Activated CD4-positive, alpha-beta T cell treated with anti-CD3 and anti-CD28 coated beads, Interleukin-2, amount 50 U/mL, for 1 hour (primary cell): ENCODE results near the gene SPATA13.

Experiments used
- DNase-seq: peaks from one replicate; pipeline ENCODE4 v3.0.0-alpha.2; 2020

The SPATA13 gene

DNA sequence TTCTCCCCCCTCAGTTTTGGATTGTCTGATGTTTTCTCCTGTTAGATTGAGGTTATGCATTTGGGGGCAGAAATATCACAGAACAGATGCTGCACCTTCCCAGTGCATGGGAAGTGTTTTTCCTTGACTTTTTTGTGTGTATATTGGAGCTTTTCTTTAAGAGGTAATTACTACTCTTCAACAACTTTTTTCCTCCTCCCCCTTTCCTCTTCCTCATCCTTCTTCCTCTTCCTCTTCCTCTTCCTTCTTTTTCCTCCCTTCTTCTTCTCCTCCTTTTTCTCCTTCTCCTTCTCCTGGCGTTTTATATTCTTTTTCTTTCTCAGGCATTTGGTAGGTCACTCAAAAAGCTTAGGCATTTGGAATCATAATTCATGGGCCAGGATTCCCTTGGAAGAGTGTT lies 18.1 kb upstream of the SPATA13 start:
- DNase-seq: no peak

DNA sequence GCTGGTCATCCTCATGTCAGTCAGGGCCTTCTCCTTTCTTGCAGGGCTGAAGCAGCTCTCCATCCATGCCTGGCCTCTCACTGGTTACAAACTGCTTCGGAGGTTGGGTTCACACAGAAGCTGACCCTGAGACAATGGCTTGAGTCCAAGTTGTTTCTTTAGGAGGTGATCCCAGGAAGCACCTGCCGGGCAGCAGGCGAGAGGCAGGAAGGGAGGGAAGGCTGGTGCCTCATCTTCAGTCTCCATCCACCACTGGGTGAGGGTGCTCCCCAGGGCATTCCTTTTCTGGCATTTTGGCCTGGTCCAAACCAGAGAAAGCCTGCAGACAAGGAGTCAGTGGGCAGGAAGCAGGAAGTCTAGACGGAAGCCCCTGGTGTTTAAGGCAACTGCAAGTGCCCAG lies 17.6 kb upstream of the SPATA13 start:
- no peak for DNase-seq

DNA sequence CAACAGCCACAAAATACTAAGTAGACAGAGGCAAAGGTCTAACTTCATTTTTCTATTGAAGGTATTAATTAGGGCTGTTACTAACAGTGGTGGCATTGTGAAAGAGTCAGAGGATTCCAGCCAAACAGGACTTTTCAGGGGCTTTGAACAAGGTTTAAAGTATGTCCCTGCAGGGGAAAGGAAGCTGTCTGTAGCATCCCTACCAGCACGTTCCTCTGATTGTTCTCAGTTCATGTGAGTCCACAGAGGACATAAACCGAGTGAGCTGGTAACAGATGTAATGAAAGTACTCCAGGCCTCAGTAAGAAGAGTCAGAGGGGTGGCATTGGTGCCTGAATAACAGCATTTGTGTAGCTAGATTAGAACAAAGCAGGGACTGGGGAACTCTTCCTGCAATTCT lies 15.3 kb upstream of the SPATA13 start:
- DNase-seq: no peak

DNA sequence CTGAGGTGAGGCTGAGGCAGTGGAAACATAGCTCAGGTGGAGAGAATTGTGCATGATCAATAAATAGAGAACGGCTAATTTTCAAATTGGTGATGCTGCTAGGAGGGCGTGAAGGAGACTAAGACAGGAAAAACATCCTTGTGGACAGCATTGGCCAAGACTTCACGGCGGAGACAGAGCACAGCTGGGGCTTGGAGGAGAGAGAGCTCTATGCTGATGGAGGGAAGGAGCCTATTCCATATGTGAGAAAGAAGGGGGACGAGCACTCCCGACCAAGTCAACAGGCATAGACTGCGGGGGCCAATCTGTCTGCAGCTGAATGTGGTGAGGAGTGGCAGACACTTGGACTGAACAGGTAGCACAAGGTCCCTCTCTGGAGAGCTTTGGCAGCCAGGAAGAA lies 14.8 kb upstream of the SPATA13 start:
- DNase-seq: no peak

DNA sequence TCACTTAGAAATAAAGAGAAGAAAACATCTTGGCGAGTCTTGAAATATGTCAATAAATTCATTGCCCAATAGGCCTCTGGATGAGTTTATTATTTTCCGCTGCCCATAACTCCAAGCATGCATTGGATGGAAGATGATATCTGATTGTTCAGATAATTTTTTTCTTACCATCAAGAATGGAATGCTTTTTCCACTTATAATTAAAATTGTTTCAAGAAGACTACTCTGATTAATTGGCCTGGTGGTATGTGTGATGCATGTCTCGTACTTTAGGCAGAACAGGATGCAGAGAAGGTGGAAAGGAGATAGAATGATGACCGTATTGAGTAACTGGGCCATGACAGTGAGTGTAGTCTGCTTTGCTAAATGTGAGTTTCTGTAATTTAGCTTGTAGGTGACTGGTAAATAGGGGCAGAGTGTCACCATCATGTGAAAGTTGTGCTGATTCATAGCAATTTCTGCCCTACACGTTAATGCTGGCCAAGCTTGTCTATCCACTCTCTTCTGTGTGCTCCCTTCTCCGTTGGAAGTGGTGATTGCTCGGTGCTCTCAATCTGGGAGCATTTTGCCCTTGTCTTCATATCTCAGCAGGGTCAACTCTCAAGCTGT lies 13.5 kb upstream of the SPATA13 start:
- DNase-seq: no peak

DNA sequence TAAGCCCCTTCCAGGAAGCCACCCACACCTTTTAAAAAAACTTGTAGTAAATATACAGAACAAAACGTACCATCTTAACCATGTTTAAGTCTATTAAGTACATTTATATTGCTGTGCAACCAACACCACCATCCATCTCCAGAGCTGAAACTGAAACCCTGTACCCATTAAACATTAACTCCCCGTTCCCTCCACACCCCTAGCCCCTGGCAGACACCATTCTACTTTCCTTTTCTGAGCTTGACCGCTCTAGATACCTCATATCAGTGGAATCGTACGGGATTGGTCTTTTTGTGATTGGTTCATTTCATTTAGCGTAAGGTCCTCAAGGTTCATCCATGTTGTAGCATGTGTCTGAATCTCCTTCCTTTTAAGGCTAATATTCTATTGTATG lies 13.0 kb upstream of the SPATA13 start:
- DNase-seq: no peak

DNA sequence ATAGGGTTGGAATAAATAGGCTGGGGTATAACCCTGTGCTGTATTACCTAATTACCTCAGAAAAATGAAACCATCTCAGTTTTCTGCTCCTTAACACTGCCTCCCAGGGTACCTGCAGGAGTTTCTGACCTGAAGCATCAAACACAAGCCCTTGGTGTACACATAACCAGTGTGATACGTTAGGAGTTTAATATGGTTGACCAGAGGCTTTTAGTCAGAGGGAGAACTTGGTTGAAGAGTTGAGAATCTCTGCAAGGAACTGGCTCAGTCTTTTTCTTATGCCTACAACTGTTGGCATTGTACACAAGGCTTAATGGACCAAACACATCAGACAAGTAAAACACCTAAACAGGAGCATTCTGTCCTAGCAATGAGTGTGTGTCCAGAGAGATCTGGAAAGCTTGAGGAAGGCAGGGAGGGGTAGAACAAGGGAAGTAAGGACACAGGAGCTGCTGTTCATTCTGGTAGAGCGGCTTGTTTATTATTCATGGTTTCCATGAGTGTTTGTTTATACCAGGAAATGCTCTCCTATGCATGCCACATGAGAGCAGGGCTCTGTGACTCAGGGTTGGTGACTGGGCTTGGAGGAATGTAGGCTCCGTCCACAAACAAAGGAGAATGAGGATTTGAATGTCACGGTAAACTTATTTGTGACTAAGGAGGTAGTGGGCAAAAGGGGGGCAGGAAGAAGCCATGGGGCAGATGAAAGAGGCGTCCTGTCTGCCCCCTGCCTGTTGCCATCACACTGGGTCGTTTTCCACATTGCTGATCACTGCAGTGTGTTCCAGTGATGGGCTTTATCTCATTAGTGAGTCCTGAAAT lies 11.9 kb upstream of the SPATA13 start:
- DNase-seq: no peak

DNA sequence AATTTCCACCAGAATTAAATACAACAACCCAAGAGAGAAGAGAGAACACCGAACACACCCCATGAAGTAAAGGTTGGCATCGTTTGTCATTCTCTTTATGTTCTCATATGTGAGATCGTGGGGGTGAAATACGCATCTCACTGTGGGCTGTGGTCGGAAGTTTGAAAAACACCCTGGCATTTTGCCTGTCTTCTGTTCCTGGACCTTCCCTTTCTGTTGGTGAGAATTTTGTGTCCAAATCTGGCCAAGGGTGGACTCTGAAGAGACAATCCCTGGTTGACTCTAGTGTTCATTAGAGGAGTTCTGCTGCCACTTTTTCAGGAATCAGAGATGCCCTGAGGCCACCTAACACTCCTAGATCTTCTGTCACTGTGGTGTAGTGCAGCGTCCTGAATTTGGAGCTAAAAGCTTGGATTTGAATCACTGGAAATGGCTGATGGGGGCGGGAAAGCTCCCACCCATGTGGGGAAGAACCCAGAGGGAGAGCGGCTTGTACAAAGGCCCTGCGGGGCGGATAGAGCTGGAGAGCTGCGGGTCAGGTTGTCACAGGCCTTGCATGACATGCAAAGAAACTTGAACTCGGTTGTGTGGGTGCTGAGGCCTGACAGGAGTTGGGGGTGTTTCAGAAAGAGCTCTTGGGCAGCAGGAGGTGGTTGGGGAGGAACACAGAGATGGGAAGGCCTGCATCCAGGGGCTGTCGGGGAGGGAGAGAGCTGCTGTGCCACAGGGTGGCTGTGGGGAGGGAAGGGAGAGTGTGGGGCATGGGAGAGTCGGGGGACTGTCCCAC lies 11.1 kb upstream of the SPATA13 start:
- no peak for DNase-seq

DNA sequence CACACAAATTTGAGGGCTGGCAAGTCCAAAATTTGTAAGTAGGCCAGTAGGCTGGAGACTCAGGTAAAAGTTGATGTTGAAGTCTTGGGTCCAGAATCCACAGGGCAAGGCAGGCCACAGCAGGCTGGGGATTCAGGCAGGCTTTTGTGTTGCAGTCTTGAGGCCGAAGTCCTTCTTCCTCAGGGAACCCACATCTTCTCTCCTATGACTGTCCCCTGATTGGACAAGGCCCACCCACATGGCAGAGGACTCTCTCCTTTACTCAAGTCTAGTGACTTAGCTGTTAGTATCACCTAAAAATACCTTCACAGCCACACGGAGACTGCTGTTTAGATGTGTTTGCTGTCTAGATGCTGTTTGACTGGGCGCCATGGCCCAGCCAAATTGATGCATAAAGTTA lies 9.9 kb upstream of the SPATA13 start:
- DNase-seq: no peak

DNA sequence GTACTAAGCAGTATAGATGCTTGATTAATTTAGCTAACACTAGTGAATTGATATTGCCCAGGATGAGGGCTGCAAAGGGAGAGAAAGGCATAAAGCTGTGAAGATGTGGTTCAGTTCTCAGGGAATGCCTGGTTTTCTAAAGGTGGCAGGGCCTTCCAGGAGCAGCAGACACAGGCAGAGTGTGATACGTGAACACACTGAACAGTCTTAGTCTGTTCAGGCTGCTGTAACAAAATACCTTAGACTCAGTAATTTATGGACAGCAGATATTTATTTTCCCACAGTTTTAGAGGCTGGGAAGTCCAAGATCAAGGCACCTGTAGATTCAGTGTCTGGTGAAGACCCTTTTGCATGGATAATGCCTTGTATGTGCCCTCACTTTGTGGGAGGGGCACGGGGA lies 8.7 kb upstream of the SPATA13 start:
- DNase-seq: no peak

DNA sequence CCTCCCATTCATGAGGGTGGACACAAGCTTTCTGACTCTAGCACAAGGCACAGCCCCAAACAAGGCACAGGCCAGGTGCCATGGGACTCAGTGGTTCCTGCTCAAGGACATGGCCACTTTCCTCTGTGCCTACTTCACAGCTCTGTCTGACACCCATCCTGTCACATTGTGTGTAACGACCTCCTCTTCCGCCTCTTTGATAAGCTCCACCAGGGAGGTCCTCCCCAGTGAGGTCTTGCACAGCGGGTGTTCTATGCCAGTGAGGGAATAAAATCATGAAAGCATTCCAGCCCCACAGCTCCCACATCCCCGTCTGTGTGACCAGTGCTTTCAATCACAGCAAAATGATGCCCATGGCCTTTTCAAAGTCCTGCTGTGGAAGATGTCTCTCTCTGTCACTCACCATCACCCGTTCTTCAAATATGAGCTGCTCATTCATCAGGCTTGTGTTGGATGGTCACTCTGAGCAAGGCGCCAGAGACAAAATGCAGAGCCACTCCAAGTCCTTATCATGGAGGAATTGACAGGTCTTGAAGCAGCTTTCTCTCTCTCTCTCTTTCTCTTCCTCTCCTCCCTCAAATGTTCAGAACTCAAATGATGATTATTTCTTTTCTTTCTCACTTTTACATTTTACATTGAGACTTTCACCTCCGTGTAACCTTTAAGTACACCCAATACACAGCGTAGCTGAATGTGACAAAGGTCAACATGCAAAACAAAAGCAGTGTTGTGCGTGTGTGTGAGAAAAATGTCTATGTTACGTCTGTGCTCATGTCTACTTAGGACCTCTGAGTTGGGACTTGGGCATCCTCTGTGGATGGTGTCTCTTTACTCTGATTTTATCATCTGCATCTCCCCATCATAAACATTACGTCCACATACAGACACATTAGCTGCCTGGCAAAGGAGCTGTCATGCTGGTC lies 8.0 kb upstream of the SPATA13 start:
- DNase-seq: no peak

DNA sequence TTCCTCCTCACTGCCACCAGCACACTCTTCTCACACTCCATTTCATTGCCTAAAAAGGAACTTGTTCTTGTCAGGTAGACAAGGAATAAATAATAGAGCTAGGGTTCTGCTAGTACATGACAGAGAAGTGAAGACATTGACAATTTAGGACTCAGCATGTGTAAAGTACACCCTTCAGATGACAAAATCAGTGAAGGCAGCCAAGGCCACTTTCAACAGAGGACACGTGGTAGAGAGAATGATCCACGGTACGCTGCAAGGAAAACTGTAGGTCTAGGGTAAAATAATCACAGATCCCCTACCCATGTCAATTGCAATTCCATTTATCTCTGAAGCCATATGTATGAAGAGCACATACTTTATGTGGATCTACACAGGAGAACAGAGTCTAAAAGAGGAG lies 7.2 kb upstream of the SPATA13 start:
- DNase-seq: no peak

DNA sequence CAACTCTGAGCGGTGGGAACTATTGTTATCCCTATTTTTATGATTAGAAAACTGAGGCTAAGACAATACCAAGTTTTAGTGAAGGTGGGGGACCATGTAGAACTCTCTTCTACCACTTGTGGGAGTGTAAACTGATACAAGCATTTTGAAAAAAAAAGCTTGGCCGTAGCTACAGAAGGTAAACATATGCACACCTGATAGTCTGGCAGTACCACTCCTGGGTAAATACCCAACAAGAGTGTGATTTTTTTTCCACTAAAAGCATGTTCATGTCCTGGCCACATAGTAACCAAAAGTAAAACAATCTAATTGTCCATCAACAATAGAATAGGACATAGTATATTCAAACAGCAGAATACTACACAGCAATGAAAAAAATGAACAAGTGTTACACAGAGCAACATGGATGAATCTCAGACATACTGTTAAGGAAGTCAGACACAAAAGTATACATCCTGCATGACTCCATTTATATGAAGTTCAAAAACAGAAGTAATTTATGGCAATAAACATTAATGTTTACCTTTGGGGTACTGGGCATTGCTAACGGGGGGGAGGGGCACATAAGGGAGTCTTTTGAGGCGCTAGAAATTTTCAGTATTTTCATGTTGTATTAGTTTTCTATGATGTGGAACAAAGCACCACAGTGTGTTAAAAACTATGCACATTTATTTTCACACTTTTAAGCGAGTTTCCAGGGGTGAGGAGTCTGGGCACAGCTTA lies 6.4 kb upstream of the SPATA13 start:
- no peak for DNase-seq

DNA sequence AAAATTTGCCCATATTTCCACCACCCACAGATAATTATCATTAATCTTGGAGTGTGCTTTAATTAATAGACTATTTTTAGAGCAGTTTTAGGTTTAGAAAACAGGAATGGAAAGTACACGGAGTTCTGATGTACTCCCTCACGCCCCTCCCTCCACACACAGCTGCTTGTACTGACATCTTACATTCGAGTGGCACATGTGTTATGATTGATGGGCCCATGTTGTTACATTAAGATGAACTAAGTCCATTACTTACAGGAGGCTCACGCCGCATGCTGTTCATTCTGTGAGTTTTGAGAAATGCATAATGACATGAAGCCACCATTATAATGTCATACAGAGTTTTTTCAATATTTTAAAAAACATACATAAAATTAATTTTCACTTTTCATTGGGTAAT lies 1.2 kb upstream of the SPATA13 start:
- DNase-seq: no peak

DNA sequence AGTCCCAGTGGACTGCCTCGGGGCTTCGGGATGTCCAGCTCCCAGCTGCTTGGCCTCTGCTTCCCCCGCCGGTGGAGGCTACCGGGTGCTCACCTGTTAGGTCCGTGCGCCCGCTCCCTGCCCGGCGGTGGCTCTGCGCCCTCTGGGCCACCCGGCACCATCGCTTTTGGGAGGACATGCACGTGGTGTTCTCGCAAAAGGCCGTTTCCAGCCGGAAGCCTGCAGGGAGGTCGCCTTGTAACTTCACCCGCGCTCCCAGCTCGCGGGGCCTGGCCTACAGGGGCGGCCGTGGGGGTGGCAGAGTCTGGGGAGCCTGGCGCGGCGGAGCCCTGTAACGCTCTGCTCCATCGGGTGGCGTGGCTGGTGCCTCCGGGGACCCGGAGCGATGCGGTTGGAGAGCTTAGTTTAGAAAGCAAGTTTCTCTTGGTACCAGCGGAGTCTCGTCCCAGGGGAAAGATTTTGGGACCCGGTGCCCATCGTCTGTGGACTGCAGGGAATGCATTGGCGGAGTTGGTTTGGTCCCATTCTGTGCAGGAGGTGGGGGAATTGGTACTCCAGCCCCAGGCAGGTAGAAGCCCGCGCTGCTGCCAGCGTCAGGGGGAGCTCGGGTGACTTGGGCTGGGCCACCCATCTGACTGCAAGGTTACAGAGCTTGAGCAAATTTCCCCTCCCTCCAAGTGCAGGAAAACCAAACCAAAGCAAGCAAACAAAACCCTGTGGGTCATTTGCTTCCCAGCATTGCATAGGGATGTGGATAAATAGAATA lies 673 bp downstream of the SPATA13 start:
- DNase-seq: peak; percentile 34

DNA sequence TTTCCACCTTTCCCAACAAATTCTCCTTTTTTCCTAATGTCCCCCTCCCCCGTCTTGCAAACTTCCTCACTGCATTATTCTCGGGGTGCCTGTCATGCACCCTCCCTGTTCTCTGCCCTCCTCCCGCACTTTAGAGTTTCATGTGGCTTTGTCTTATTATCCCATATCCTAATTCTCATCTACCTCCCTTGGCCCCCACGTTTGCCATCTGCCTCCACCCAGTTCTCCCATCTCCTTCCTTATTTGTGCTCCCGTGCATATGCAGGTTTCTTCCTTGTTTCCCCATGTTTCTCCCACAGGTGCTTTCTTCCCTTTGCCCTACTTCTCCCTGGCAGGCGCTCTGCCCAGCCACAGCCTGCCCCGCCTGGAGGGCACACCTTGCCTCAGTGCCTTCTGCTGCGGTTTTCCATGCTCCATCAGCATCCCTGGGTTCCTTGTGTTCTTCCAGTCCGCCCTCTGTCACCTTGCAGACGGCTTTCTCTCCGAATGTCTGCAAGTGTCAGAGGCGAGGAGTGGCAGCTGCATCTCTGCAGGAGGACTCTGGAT lies 1.5 kb downstream of the SPATA13 start:
- no peak for DNase-seq

DNA sequence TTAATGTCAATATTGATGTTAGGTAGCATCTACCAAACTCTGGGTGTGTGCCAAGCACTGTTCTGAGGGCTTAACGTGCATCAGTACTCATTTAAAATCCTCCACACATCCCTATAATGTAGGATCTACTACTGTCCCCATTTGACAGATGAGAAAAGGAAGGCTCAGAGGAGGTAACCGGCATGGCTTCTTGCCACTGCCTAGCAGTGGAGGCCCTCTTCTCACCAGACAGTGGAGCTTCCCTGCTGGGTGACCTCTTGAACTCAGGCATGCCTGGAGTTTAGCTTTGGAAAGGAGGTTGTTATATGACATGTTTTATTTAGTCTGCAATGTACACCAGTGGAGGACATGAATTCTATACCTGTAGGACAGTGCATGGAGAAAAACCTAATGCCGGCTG lies 2.1 kb downstream of the SPATA13 start:
- no peak for DNase-seq

DNA sequence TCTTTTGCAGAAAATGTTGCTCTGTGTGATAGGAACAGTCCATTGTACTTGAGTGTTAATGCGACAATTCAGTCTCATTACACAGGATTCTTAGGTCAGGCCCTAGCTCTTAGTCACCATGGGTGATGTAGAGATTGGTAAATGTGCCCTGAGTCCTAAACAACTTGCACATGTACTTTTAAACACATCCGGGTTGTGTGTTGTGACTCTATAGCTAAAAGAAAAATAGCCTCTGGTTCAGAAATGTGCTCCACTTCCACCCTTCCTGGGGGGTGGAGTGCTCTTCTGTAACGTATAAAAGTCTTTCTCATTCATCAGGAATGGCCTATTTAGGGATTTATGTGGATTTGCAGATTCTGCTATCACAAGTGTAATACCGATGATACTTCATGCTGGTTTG lies 5.2 kb downstream of the SPATA13 start:
- no peak for DNase-seq

DNA sequence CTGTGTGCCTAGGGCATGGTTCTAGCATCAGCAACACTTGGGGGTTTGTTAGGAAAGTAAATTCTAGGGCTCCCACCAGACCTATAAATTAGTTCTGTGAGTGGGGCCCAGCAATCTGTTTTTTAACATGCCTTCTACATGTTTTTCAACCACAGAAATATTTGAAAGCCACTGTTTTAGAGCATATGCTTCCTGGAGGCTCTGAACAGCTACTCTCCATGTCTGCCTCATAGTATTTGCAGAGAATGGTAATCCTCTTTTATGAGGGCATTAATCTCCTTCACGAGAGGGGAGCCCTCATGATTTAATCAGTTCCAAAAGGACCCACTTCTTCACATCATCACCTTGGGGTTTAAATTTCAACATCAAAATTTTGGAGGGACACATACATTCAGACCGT lies 6.0 kb downstream of the SPATA13 start:
- DNase-seq: no peak

DNA sequence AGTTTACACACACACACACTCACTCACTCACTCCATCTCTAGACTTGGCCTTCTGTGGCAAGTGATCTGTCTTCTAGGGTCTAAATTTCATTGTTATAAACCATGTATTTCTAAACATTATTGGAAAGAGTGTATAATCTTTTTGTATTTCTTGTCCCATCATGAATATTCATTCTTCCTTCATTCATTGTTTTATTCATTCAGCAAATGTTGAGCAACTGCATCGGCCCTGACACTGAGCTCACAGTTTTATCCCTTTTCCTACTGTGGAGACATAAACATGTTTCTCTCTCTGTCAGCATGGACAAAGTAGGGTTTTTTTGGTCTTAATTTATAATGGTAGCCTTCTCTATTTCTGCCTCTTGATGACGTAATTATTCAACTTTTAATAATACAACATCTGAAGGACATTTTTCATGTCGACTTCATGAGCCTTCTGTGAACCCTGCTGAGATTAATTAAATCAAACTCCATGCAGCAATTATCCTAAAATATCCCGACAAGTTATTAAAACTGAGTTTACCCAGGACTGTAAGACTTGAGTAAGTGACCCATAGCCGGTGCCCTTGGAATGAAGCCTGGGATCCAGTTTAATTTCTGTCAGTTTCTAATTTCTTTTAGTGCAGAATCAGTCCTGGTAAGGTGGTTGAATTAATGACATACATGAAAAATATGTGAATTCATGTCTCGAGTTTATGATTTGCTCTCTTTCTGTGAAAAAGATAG lies 7.3 kb downstream of the SPATA13 start:
- no peak for DNase-seq

DNA sequence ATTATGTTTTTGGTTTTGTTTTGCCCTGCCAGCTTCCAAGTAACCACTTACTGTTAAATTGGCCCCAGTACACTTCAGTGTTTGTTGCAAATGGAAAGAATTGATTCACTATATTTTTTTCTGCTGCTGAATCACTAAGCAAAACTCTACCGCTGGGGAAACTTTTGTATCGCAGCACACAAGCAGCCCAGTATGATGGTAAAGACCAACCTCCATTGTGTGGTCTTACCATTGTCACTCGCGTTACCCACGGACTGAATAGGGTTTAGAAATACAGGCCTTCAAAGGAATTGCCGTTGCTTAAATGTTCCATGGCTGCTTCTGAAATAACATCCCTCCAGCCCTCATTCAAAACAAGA lies 7.9 kb downstream of the SPATA13 start:
- no peak for DNase-seq
